GM23338 (cell line): Measurements from ENCODE around the gene HS1BP3. TPM values are rescaled to one million over a fixed set of nuclear protein-coding genes. Genes with fewer than 3 reads are reported as not detected.

Experiments used
- ATAC-seq: fragments of 200-7000 bp; cut with Tn5 transposase; 3 replicates; pipeline ENCODE4 v1.9.1; 2020
- DNase-seq: peaks from one replicate; pipeline ENCODE4 v3.0.0-alpha.2; 2015; ENCODE audit warnings: low spot score
- H2AFZ ChIP-seq: fragments of 200-600 bp; sonication (generic); 2 replicates; pipeline ENCODE4 v1.8.0; 2016; ENCODE audit warnings: antibody characterized with exemption, mild to moderate bottlenecking, moderate library complexity
- H3F3A ChIP-seq: fragments of 200-600 bp; sonication (generic); replicated peaks from 2 replicates; pipeline ENCODE4 v1.8.0; 2017; ENCODE audit warnings: antibody characterized with exemption, mixed run types, low read depth
- H3K27ac ChIP-seq: fragments of 200-600 bp; sonication (generic); 2 replicates; pipeline ENCODE4 v1.6.1; 2016; ENCODE audit warnings: low read depth
- H3K27me3 ChIP-seq: fragments of 200-600 bp; sonication (generic); 2 replicates; pipeline ENCODE4 v1.8.0; 2016; ENCODE audit warnings: mild to moderate bottlenecking, mixed run types, moderate library complexity; ENCODE audit not compliant: insufficient read depth
- H3K36me3 ChIP-seq: fragments of 200-600 bp; sonication (generic); 2 replicates; pipeline ENCODE4 v1.8.0; 2016; ENCODE audit warnings: mild to moderate bottlenecking; ENCODE audit not compliant: insufficient read depth
- H3K4me1 ChIP-seq: fragments of 200-600 bp; sonication (generic); 2 replicates; pipeline ENCODE4 v1.8.0; 2016; ENCODE audit warnings: mild to moderate bottlenecking, moderate library complexity; ENCODE audit not compliant: insufficient read depth
- H3K4me2 ChIP-seq: fragments of 200-600 bp; sonication (generic); 2 replicates; pipeline ENCODE4 v1.7.1; 2017; ENCODE audit warnings: mixed run types
- H3K4me3 ChIP-seq: fragments of 200-600 bp; sonication (generic); 2 replicates; pipeline ENCODE4 v1.6.1; 2016; ENCODE audit warnings: mixed run types
- H3K79me2 ChIP-seq: fragments of 200-600 bp; sonication (generic); replicated peaks from 2 replicates; pipeline ENCODE4 v1.8.0; 2017; ENCODE audit warnings: mild to moderate bottlenecking; ENCODE audit not compliant: insufficient read depth
- H3K9me2 ChIP-seq: fragments of 200-600 bp; sonication (generic); 2 replicates; pipeline ENCODE4 v1.8.0; 2017; ENCODE audit not compliant: insufficient read depth
- H4K20me1 ChIP-seq: fragments of 200-600 bp; sonication (generic); replicated peaks from 2 replicates; pipeline ENCODE4 v1.8.0; 2017; ENCODE audit warnings: mild to moderate bottlenecking; ENCODE audit not compliant: insufficient read depth
- H3K27ac Mint-ChIP-seq: 2 replicates; pipeline ENCODE4 v1.8.0; 2020; ENCODE audit warnings: inconsistent platforms, mild to moderate bottlenecking, moderate library complexity, mixed read lengths
- H3K27me3 Mint-ChIP-seq: 3 replicates; pipeline ENCODE4 v1.8.0; 2022; ENCODE audit warnings: low read depth, mild to moderate bottlenecking, moderate library complexity, mixed read lengths, inconsistent platforms; ENCODE audit not compliant: insufficient read depth, poor library complexity
- H3K36me3 Mint-ChIP-seq: 3 replicates; pipeline ENCODE4 v1.8.0; 2021; ENCODE audit warnings: low read depth, mild to moderate bottlenecking, inconsistent platforms, moderate library complexity, mixed read lengths
- H3K4me1 Mint-ChIP-seq: 3 replicates; pipeline ENCODE4 v1.8.0; 2020; ENCODE audit warnings: mild to moderate bottlenecking, inconsistent platforms, mixed read lengths
- H3K4me3 Mint-ChIP-seq: 3 replicates; pipeline ENCODE4 v1.8.0; 2021; ENCODE audit warnings: moderate library complexity, mild to moderate bottlenecking, inconsistent platforms, mixed read lengths
- H3K9me3 Mint-ChIP-seq: 3 replicates; pipeline ENCODE4 v1.8.0; 2020; ENCODE audit warnings: moderate library complexity, mild to moderate bottlenecking, inconsistent platforms, mixed read lengths
- CTCF ChIP-seq, 2 experiments: fragments of 200-600 bp in 1 of 2; sonication (generic) in 1 of 2; conservative IDR thresholded peaks; 2 replicates each; pipeline versions ENCODE4 v1.5.1 to v1.6.1; 2016 to 2017; ENCODE audit warnings: antibody characterized with exemption in 2 of 2, low read depth in 2 of 2, mild to moderate bottlenecking in 2 of 2, moderate library complexity in 1 of 2
- ETS1 ChIP-seq: IDR thresholded peaks from 2 replicates; pipeline ENCODE4 v1.6.1; 2016; ENCODE audit warnings: antibody characterized with exemption
- EZH2phosphoT487 ChIP-seq: fragments of 200-600 bp; sonication (generic); IDR thresholded peaks from one replicate; pipeline ENCODE4 v1.8.1; 2018; ENCODE audit warnings: antibody characterized with exemption; ENCODE audit not compliant: unreplicated experiment
- ZNF462 ChIP-seq: fragments of 250-450 bp; sonication (Bioruptor Pico); IDR thresholded peaks from 2 replicates; pipeline ENCODE4 v1.5.0; 2020; ENCODE audit warnings: mild to moderate bottlenecking, moderate library complexity
- polyA plus RNA-seq: library from polyadenylated mRNA; unstranded; fragments of >200 nt; fragmentation: Nextera tagmentation; extraction: Ambion mirVana; gene quantifications from 2 replicates; pipeline ENCODE4 v1.2.1, GENCODE V29; 2016
- total RNA-seq: library from RNA; depleted of rRNA; stranded (reverse); fragments of >200 nt; shearing (Covaris generic); gene quantifications from 2 replicates; pipeline ENCODE4 v1.2.3, GENCODE V29; 2014

HS1BP3 gene
- total and polyA plus RNA-seq, 2 experiments from 2014 or later = 7.2 to 15.0 TPM

- TF ChIP-seq ZNF462 (CRISPR knock-in tag) (no peak), ETS1 (no peak), EZH2phosphoT487 (no peak), CTCF (conservative IDR thresholded peaks at IDR 0.05; ENCODE audit: low read depth in 2 of 2) (no peak)
These were observed 24.0 kb downstream of the HS1BP3 start (continued) for GRCh38 chr2:20626698-20627513.

DNA sequence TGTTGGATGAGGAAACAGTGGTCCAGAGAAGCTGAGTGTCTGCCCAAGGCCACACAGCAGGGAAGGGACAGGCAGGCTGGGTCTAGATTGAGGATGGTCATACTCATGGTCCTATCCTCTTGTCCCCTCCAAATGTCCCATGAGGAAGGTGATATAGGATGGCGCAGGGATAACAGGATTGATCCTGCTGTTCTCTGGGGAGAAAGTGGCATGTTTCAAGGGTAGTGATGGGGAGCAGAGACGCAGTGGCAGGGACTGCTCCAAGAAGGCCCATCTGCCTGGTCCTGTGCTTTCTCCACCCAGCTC, 24.6 kb downstream of the HS1BP3 start:
- Histone ChIP-seq H4K20me1 (no peaks in the 10 kb centered on the region), H3K4me1 (no peaks in the 10 kb centered on the region), H3F3A (no peaks in the 10 kb centered on the region), H3K27me3 (no peaks in the 10 kb centered on the region), H3K79me2 (no peaks in the 10 kb centered on the region), H3K9me2 (no peaks in the 10 kb centered on the region; the same call in 1 of the 2 replicates), H2AFZ (no peak overlapping the region), H3K4me3 (no peak overlapping the region), H3K27ac (no peak overlapping the region), H3K4me2 (no peak overlapping the region), H3K36me3 (no peaks in the 10 kb centered on the region)
- Mint-ChIP-seq H3K27me3 (peaks cover 3% of the 10 kb centered on the region), H3K4me1 (no peaks in the 10 kb centered on the region; the same call in 2 of the 3 replicates), H3K27ac (no peak overlapping the region), H3K9me3 (no peaks in the 10 kb centered on the region), H3K36me3 (no peaks in the 10 kb centered on the region; the same call in 2 of the 3 replicates), H3K4me3 (no peak overlapping the region)
- DNase-seq = no peak
- ATAC-seq = no peak
- TF ChIP-seq ZNF462 (CRISPR knock-in tag) = no peak
